Ecto neural progenitor cell (in vitro differentiated cells): ENCODE results near the gene AGFG2.

ENCODE experiments used
- DNase-seq: peaks from one replicate; pipeline ENCODE4 v3.0.0-alpha.2; 2018; ENCODE audit warnings: low spot score

Gene AGFG2

DNA sequence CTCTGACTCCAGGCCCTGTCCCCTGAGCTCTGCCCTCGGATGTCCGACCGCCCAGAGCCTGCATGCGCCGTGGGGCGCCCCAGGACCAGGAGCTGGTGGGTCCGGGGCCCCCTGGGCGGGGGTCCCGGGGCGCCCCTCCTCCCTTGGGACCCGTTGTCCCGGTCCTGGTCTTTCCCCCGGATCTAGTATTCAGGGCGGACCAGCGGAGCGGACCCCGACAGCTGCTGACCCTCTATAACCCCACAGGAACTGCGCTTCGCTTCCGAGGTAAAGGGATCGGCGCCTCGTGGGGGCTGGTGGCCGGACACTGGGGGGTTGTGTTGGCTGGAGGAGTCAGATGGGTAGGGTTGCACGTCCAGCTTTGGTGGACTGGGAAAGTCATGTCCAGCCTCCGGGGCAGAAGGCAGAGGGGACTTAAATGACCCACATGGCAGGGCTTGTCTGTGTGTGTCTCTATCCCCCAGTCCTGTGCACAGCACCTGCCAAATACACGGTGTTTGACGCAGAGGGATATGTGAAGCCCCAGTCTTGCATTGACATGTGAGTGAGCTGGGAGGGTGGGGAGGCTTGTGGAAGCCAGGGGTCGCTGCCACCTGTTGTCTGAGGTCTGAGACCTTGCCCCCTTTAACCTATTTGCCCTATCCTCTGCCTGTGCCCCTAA, 73.9 kb downstream of the AGFG2 start:
- no peak for DNase-seq

DNA sequence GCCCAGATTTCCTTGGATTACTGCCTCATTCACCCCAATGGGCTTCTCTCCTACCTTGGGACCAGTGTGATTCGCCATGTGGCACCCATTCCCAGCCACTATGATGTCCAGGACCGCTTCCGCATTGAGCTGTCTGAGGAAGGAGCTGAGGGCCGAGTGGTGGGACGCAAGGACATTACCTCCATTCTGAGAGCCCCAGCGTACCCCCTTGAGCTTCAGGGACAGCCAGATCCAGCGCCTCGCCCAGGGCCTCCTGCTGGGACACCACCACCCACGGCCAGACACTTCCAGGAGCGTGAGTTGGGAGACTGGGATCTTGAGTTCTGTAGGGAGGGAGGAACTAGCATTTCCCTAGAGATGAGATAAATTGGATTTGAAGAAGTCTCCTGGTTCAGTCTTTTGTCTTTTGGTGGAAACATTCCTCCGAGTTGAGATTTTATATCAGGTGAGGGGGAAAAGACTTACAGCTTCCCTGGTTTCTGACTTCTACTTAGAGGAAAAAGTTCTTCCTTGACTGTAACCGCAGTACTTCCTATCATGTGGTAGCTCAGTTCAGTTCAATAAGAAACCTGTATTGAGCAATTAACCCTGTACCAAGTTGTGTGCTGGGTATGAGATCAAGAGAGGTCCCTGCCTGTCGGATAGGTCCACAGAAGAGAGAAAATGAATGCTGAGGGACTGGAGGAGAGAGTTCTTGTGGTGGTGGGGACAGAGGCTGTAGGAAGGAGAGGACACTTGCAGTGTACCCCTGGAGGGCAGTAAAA, 74.6 kb downstream of the AGFG2 start:
- DNase-seq = no peak

DNA sequence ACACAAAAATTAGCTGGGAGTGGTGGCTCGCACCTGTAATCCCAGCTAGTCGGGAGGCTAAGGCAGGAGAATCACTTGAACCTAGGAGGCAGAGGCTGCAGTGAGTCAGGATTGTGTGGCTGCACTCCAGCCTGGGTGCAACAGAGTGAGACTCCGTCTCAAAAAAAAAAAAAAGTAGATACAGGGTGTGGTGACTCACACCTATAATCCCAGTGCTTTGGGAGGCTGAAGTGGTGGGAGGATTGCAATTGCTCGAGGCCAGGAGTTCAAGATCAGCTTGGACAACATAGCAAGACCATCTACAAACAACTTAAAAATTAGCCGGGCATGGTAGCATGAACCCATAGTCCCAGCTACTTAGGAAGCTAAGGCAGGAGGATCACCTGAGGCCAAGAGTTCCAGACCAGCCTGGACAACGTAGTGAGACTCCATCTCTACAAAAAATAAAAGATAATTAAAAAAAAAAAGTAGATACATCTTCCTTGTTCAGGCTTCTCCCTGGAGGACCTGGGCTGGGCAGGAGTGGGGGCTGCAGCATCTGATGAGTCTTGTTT, 75.4 kb downstream of the AGFG2 start:
- no peak for DNase-seq
